GM19397 (cell line): ENCODE measurements around the gene CCR1.
A peak's percentile ranks its signal among the peaks of the same experiment; 100 is the strongest.
"Not testable (repeated sequence)": the region's sequence is repeated elsewhere in the genome, so short reads cannot be mapped to it uniquely, and the experiment has no call there.

Source experiments
- ATAC-seq: cut with Tn5 transposase; IDR thresholded peaks from one replicate; pipeline ENCODE4 v1.9.1; 2021; ENCODE audit warnings: mild to moderate bottlenecking, moderate library complexity; ENCODE audit not compliant: unreplicated experiment

CCR1 gene

DNA sequence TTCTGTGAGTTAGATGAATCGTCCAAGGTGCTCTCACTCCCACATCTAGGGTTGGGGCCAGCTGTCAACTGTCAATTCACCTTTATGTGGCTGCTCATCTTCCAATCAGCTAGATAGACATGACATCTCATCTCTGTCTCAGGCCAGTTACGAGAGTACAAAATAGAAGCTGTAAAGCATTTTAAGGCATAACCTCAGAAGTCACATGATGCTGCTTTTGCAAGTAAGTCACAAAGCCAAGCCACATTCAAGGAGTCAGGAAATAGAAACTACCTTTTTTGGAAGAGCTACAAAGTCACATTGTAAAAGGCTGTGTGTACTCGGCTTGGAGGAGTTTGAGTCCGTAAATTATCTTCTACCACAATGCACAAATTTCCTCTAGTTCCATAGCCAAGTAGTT is 5.1 kb upstream of the CCR1 start:
- ATAC-seq: no peak

DNA sequence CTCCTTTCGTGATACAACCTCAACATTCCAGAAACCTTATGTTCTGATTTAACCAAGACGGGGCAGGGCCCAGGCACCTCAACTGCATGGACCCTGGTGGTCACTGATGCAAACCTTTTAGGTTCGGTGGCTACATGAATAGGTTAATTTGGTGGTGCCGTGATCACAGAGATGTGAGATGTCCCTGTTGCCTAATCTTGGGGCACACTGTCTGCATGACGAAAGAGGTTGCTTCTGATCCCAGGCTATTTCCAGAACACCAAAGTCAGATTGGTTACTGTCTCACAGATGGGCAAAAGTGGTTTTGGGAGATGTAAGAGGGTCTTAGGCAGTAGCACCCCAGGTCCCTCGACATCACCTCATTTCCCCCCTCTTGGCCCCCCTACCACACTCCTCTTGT is 4.0 kb upstream of the CCR1 start:
- ATAC-seq: no peak

DNA sequence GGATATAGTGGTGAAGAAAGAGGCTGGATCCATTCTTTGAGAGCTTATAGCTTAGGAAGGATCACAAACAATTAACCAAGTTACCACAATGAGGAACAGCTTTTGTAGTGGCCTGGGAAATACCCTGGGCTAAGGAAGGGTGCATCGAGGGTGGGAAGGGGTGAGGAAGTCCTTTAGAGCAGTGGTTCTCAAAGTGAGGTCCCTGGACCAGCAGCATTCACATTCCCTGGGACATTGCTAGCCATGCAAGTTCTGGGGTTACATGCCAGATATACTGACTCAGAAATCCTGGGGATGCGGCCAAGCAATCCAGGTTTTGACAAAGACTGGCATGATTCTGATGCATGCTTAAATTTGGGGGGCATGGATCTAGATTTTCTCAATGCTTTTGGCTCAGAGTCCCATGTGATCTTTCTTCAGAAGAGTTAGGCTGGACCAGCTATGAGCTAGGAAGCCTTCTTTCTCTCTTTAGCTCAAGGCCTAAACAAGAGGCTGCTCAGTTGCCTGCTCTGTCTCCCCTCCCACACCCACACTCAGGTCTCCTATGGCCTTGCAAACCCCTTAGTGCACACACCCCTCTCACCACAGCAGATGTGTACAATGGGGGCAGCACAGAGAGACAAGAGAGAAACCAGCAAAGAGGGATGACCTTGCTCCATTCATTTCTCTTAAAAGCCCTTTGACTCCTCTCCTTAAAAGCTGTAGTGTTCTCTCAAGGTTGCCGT is 1.8 kb upstream of the CCR1 start:
- ATAC-seq: no peak

DNA sequence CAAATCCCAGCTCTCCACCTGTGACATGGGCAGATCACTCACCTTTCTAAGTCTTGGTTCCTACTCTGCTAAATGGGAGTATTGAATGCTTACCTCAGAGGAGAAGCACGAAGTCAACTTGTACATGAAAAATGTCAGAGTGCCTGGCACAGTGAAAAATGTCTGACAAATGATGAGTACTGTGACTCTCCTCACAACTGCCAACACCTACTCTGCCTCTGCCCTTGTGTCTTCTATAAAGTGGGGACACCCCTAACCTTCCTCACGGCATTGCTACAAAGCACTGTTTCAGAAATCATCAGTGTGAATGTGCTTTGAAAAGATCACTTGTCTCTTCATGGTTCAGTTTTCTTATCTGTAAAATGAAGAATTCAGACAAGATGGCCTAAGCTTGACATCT is 940 bp upstream of the CCR1 start:
- ATAC-seq: no peak

DNA sequence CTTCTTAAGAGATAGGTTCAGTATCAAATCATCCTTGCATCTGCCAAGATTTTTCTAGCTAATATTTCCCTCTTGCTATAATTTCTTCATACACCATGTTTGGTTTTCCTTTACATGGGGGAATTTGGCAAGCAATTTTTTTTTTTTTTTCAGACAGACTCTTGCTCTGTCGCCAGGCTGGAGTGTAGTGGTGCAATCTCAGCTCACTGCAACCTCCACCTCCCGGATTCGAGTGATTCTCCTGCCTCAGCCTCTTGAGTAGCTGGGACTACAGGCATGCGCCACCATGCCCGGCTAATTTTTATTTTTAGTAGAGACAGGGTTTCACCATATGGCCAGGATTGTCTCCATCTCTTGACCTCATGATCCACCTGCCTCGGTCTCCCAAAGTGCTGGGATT is 599 bp downstream of the CCR1 start:
- not testable (repeated sequence) for ATAC-seq

DNA sequence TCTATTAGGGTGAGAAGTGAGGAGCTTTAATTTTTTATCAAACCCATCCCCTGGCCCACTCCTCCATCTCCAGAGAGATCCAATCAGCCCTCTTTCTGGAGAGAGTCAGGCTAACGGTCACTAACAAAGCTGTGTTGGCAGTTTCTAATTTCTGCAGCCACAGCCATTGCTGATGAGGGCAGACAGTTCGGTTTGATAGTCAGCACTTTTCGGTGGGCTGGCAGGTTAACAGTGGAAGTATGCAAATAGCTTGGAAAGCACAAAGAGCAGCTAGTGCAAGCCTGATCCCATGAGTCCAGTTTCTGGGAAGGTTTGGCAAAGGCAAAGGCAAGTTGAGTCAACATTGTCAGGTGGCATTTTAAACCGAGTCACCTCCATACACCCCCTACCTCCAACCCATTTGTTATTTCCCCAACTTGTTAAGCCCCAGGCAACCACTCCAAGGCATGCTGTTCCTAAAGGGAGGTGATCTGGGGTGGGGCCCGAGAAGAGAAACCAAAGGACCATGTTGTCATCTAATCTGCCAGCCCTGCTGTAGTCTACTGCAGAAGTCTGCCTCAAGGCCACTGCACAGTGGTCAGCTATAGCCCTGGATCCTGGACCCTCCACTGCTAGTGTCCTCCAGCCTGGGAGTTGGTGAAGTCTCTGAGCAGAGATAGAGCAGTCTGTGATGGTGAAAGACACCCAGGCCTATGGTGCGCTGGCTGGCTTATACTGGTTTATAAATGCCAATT is 1.7 kb downstream of the CCR1 start:
- no peak for ATAC-seq

DNA sequence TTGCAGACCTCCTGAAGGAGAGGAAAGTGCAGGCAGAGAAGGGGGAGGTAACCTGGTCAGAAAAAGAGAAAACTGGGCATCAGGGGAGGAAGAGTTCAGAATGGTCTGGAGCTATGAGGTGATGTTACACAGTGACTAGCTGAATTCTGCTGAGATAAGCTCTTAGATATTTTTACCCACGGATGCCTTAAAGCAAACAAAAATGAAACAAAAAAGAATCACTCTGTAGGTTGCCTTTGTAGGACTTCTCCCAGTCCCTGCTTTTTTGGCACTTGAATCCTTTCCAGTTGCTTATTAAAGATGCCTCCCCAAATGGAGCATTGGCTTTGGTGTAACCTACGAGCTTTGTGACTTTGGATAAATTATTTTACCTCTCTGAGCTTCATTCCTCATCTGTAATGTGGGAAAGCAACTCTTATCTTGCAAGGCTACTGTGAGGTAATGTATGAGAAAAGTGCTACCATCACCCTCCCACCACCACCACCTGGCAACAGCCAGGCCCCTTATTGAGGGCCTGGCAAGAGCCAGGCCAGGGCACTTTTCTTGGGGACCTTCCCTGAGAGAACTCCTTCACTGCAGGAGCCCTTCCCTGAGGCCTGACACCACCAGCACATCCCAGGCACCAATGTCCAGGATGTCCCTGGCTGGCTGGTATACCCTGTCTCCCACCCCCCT is 2.7 kb downstream of the CCR1 start:
- no peak for ATAC-seq

DNA sequence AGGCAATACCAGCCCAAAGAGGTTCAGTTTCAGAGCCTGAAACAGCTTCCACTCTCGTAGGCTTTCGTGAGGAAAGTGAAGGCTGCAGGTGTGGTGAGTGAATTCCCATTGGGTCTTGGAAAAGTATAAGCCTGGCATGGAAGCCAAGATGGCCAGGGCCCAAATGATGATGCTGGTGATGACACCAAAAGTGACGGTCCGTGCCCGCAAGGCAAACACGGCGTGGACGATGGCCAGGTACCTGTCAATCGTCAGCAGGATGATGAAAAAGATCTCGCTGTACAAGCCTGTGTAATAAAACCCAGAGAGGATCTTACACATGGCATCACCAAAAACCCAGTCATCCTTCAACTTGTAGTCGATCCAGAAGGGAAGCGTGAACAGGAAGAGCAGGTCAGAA is 4.4 kb downstream of the CCR1 start:
- ATAC-seq: no peak

DNA sequence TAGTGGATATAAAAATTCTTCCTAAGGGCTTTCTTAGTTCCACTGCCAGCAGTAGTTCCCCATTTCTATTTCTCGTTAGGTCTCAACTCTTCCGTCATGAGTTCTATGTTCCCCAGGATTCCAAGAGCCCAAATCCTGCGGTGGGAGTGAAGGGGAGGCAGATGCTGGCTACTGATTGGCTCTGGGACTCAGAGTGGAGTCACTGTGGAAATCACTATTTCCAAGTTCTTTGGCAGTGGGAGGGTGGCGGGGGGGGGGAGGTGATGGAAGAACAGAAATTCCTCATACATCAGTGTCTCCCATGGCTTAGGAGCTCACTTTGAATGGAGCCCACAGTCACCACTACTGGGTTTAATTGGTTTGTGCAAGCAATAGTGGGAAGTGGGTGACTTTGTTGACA is 5.6 kb downstream of the CCR1 start:
- ATAC-seq: no peak

DNA sequence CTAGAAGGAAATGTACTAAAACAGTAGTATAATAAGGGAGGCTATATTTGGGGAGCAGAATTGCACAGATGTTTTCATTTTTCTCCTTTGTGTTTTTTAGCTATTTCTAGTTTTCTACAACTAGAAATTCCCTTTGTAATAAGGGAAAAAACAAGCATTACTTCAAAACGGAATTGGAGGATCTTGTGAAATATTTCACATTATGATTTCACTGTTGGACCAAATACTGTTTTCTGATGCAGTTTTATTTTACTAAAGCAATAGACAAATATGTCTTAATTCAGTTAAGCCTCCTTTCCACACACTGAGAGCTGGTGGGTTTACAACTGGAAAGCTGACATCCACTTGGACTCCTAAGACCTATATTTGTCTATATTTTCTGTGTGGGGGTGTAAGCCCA is 7.3 kb downstream of the CCR1 start:
- ATAC-seq: no peak

DNA sequence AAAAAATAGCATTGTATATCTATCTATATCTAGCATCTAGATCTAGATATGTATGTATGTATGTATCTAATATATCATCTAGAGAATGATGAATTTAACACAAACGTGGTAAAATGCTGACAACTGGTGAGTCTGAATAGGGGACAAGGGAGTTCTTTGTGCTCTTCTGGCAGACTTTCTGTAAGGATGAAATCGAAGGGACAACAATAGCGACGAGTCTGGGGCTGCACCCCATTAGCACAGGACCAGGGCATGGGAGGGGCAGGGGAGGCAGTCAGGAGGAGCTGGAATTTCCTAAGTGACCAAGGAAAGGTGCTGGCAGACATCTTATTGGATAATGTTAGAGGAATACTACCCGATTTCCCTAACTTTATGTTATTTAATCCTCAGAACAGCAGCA is 7.9 kb downstream of the CCR1 start:
- ATAC-seq: no peak

DNA sequence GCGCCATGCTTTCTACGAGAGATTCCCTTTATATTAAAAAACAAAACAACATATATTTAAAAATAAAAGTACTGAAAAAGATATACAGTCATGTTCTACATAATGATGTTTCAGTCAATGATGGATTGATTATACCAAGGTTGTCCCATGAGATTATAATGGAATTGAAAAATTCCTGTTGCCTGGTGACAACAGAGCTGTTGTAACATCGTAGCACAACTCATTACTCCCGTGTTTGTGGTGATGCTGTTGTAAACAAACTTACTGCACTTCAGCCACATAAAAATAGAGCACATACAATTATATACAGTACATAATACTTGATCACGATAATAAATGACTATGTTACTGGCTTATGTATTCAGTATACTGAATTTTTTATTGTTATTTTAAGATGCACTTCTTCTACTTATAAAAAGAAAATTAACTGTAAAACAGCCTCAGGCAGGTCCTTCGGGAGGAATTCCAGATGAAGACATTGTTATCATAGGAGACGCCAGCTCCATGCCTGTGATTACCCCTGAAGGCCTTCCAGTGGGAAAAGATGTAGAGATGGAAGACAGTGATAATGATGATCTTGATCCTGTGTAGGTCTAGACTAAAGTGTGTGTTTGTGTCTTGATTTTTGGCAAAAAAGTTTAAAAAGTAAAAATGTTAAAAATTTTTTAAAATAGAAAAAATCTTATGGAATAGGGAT is 11.7 kb downstream of the CCR1 start:
- ATAC-seq: no peak

DNA sequence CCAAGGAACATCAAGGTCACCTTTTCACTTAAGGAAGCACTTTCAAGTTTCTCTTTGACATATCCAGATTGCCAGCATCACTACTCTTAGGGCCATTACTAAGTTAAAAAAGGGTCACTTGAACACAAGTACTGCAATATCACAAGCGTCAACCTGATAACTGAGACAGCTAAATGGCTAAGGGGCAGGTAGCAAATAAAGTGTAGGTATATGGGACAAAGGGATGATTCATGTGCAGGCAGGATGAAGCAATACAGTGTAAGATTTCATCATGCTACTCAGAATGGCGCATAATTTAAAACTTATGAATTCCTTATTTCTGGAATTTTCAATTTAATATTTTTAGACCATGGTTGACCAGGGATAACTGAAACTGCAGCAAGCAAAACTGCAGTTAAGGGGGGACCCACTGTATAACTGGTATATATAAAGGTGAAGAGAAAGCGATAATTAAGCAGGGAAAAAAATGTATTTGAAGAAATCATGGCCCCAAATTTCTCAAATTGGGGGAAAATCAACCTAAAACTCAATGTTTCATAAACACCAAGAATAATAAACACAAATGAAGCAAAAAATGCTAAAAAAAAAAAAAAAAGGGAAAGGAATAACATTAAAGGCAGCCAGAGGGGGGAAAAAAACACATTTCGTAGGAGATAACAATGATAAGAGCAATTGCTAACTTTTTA is 13.1 kb downstream of the CCR1 start:
- ATAC-seq: no peak

DNA sequence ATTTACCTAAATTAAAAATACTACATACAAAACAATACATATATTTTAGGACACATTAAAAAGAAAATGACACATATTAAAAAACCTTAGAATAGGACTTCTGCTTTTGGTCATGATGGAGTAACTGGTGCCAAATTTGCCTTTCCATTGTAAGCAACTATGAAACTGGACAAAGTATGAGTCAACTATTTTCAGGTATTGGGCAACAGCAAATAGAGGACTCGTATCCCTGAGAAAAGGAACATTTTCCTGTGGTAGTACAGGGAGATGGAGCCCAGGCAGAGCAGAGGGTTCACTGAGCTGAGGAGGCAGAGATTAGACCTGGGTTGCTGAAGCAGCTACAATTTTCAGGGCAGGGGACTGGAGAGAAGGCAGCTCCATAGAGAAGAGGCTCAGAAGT is 14.7 kb downstream of the CCR1 start:
- ATAC-seq: no peak

DNA sequence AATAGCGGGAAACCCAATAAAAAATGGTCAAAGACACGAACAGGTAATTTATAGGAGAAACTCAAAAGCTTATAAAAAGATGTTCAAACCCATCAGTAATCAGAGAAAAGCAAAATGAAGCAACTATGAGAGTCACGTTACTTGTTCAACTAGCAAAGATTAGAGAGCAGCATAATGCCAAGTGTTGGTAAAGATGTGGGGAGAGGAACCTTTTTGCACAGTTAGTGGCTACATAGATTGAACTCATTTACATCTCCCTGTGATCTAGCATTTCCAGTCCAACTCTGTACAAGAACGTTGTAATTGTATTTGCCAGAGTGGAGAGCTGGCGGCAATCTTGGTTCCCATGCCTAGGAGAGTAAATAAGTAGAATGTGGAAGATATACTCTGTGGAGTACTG is 15.2 kb downstream of the CCR1 start:
- no peak for ATAC-seq

DNA sequence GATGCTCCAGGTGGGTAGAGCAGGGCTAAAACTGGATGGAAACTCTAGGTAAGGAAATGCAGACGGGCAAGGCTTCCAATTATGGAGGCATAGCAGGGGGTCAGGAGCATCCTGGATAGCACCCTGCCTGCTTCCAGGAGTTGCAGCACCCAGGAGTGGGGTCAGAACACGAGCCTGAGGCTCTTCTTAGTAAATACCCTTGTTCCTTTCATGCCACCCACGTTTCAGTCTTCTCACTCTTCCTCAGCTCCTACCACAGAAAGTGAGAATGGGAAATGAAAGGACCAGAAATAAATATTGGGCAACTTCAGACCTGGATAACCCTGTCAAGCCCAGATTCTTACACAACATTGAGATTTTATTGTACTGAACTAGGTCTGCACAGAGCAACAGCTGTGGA is 16.4 kb downstream of the CCR1 start:
- no peak for ATAC-seq

DNA sequence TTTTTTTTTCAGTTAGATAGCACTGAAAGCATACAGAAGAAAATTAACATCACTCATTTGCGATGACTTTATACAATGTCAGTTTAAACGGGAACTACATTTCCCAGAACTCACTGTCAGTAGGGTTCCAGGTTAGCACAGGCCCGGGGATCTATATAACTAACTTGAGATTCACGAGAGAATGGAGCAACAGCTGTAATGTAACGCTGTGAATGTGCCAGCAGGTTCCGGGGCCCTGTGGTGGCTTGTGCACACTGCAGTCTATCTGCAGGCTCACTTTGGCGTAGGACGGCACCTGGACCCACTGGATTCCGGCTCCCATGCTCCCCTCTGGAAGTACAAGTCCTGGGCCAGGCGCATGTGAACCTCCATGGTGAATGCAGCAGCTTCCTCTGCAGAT is 19.4 kb downstream of the CCR1 start:
- no peak for ATAC-seq

DNA sequence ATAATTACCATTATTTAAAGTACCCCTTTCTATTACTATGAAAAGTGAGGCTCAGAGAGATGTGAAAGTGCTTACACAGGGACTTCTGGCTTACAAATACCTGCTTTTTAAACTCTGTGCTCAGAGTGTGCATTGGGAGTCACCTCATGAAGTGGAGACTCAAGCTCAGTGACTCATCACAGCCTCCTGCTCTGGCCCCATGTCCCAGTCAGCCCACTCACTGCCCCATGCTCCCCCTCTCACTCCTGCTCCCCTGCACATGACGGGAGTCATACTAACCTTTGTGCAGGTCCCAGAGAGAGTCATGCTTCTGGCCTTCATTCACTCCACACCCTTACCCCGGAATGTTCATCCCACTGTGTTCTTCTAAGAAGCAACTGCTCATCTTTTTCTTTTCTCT is 20.2 kb downstream of the CCR1 start:
- ATAC-seq: no peak

DNA sequence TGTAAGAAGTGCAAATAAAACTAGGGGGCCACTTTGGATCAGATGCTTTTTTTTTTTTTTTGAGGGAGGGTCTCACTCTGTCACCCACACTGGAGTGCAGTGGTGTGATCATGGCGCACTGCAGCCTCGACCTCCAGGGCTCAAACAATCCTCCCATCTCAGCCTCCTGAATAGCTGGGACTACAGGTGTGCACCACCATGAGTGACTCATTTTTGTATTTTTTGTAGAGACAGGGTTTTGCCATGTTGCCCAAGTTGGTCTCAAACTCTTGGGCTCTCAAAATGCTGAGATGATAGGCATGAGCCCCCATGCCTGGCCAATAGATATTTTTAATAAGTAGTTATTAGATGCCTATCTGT is 20.8 kb downstream of the CCR1 start:
- peak; percentile 17 for ATAC-seq

DNA sequence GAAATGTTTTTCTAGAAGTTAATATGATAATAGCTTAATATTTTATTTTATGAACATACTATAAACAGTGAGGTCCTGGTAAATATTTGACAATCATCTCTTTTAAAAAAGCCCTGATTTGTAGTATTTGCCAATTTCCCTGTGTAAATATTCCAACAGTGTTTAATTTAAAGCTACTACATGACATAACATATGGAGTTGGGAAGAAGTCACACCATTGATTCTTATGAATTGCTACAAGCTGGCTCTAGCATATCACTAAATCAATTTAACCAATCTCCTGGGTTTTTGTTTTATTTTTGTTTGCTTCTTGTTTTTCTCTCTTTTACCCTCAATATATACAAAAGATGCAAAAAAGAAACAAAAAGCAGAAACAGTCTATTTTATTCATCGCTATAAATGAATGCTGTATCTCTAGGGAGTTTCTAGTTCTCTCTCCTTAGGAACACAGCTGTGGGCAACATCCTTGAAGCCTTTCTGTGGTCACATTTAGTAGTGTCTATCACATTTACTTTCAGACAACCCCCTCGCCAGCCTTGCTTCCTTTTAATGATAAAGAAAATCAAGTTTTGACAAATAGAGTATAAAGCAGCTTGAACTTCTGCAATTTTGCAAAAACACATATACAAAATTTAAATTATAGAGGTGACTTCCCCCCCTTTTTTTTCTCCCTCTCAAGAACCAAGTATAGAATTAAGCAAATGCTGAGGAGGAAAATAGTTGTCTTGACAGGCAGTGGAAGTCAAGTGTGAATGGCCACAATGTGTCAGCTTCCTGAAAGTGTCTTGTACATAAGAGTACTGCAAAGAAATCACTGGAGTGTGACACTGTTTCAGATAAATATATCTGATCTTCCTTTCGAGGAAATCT is 21.4 kb downstream of the CCR1 start:
- ATAC-seq: peak; percentile 72
